B cell (primary cell): ENCODE measurements around the gene PHF21B.

Experiments used
- EZH2 ChIP-seq: IDR thresholded peaks from 2 replicates; pipeline ENCODE4 v1.6.1; 2012; ENCODE audit warnings: borderline replicate concordance, low read depth, mild to moderate bottlenecking, moderate library complexity, low read length; ENCODE audit not compliant: insufficient read depth, poor library complexity, severe bottlenecking
- TF ChIP-seq, protein P1 (sequence below): fragments of 200-600 bp; IDR thresholded peaks from one replicate; pipeline ENCODE4 v1.8.0; 2022; ENCODE audit warnings: antibody characterized with exemption, mild to moderate bottlenecking

DNA sequence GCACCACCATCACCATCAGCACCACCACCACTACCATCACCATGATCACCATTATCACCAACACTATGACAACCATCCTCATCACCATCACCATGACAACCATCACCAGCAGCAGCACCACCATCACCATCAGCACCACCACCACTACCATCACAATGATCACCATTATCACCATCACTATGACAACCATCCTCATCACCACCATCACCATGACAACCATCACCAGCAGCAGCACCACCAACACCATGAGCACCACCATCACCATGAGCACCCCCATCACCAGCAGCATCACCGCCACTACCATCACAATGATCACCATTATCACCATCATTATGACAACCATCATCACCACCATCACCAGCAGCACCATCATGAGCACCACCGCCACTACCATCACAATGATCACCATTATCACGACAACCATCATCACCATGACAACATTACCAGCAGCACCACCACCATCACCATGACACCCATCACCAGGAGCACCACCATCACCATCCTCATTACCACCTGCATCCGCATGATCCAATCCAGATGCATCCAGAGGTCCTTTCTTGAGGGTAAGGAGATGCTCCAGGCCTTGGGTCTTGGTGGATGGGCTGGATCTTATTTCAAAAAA is 23.8 kb downstream of the PHF21B start:
- TF ChIP-seq, protein P1, sequence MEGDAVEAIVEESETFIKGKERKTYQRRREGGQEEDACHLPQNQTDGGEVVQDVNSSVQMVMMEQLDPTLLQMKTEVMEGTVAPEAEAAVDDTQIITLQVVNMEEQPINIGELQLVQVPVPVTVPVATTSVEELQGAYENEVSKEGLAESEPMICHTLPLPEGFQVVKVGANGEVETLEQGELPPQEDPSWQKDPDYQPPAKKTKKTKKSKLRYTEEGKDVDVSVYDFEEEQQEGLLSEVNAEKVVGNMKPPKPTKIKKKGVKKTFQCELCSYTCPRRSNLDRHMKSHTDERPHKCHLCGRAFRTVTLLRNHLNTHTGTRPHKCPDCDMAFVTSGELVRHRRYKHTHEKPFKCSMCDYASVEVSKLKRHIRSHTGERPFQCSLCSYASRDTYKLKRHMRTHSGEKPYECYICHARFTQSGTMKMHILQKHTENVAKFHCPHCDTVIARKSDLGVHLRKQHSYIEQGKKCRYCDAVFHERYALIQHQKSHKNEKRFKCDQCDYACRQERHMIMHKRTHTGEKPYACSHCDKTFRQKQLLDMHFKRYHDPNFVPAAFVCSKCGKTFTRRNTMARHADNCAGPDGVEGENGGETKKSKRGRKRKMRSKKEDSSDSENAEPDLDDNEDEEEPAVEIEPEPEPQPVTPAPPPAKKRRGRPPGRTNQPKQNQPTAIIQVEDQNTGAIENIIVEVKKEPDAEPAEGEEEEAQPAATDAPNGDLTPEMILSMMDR: no peak
- TF ChIP-seq EZH2: no peak
